ENCODE measurements around the gene PRR30. TPM values are rescaled to one million over a fixed set of nuclear protein-coding genes. Genes with fewer than 3 reads are reported as not detected.

Gene PRR30
- total RNA-seq, 4 donors from 2014 or later = not detected

GRCh38 chr2:27088634-27089033 is 50.6 kb downstream of the PRR30 start:
- intact Hi-C loops (cut with DNase I) = loop anchor here (5.0 kb wide), 1 partner anchor 126 kb away; no protein-coding TSS in a partner anchor
- WGBS, 2 donors = 79 to 85% methylated on average over 4 to 6 of the region's 6 CpGs
- DNase-seq = no peak
- Histone ChIP-seq H3K27me3 (no peaks in the 10 kb centered on the region), H3K4me1 (peaks cover 12 to 36% (median 15%) of the 10 kb centered on the region in 3 donors), H3K9me3 (no peaks in the 10 kb centered on the region), H3K4me3 (no peak overlapping the region), H3K27ac (no peak overlapping the region), H3K36me3 (no peaks in the 10 kb centered on the region)
- TF ChIP-seq POLR2A (IDR thresholded peaks at IDR 0.05) = no peak

GRCh38 chr2:27087823-27088410 is 51.3 kb downstream of the PRR30 start:
- TF ChIP-seq POLR2A (IDR thresholded peaks at IDR 0.05) (no peak), CTCF (IDR thresholded peaks at IDR 0.05) (no peak)
- no peak overlapping the region for H3K4me3 ChIP-seq
- intact Hi-C loops (cut with DNase I) = loop anchor here (5.0 kb wide), 1 partner anchor 126 kb away; no protein-coding TSS in a partner anchor
- no peak overlapping the region for H3K27ac ChIP-seq
- no peaks in the 10 kb centered on the region for H3K9me3 ChIP-seq
- 75 to 91% methylated on average over 3 to 5 of the region's 5 CpGs for WGBS, 2 donors
- H3K36me3 ChIP-seq = no peaks in the 10 kb centered on the region
- peaks cover 12 to 43% (median 15%) of the 10 kb centered on the region in 3 donors for H3K4me1 ChIP-seq
- no peak for DNase-seq
- H3K27me3 ChIP-seq = no peaks in the 10 kb centered on the region

Other genes starting within 250 kb of the PRR30 start
- gene MAPRE3, start 168.8 kb downstream of the PRR30 start, total RNA-seq = 1 to 10 TPM; 4.4 to 7.6 (median 5.2) TPM
- gene TMEM214, start 106.4 kb downstream of the PRR30 start, total RNA-seq = 10 to 100 TPM; 15.7 to 34.5 (median 32.1) TPM
- 10 to 100 TPM in 2 of 4 donors, 1 to 10 TPM in 2; 4.7 to 12.4 (median 9.6) TPM for gene AGBL5, start 87.7 kb downstream of the PRR30 start, total RNA-seq
- gene OST4, start 67.8 kb downstream of the PRR30 start, total RNA-seq = 100 to 1,000 TPM; 149 to 242 (median 193) TPM
- gene EMILIN1, start 60.8 kb downstream of the PRR30 start, total RNA-seq = 10 to 100 TPM in 2 of 4 donors, 1 to 10 TPM in 2; 6.2 to 27.8 (median 9.9) TPM
- 1 to 10 TPM; 1.3 to 1.9 (median 1.4) TPM for gene KHK, start 52.6 kb downstream of the PRR30 start, total RNA-seq
- gene CGREF1, start 20.3 kb downstream of the PRR30 start, total RNA-seq = 1 to 10 TPM; 2.6 to 6.1 (median 3.9) TPM
- not detected for gene ABHD1, start 15.6 kb downstream of the PRR30 start, total RNA-seq
- gene PREB, start 4.8 kb downstream of the PRR30 start, total RNA-seq = 10 to 100 TPM; 45.5 to 77.9 (median 53.9) TPM
- gene TCF23, start 9.6 kb upstream of the PRR30 start, total RNA-seq = not detected
- gene ATRAID, start 72.6 kb upstream of the PRR30 start, total RNA-seq = 100 to 1,000 TPM in 2 of 4 donors, 10 to 100 TPM in 2; 57.1 to 124 (median 91.0) TPM
- 10 to 100 TPM; 13.5 to 38.6 (median 23.2) TPM for gene SLC5A6, start 72.9 kb upstream of the PRR30 start, total RNA-seq
- 10 to 100 TPM; 17.6 to 34.5 (median 22.0) TPM for gene CAD, start 78.0 kb upstream of the PRR30 start, total RNA-seq
- under 1 TPM in 2 of 4 donors, not detected in 2; 0.18 to 0.19 TPM for gene SLC30A3, start 123.6 kb upstream of the PRR30 start, total RNA-seq
- under 1 TPM in 1 of 4 donors, not detected in 3; 0.38 TPM for gene DNAJC5G, start 136.0 kb upstream of the PRR30 start, total RNA-seq
- not detected for gene TRIM54, start 143.0 kb upstream of the PRR30 start, total RNA-seq
- 1 to 10 TPM in 1 of 4 donors, not detected in 3; 1.1 TPM for gene UCN, start 169.0 kb upstream of the PRR30 start, total RNA-seq
- 10 to 100 TPM; 39.3 to 66.1 (median 48.1) TPM for gene MPV17, start 183.7 kb upstream of the PRR30 start, total RNA-seq
- 10 to 100 TPM; 37.2 to 59.7 (median 52.3) TPM for gene GTF3C2, start 217.4 kb upstream of the PRR30 start, total RNA-seq
- gene EIF2B4, start 230.9 kb upstream of the PRR30 start, total RNA-seq = 10 to 100 TPM; 30.4 to 44.3 (median 38.3) TPM
- gene SNX17, start 231.2 kb upstream of the PRR30 start, total RNA-seq = 100 to 1,000 TPM in 1 of 4 donors, 10 to 100 TPM in 3; 53.5 to 106 (median 75.8) TPM
- 10 to 100 TPM in 3 of 4 donors, 1 to 10 TPM in 1; 6.4 to 15.6 (median 12.8) TPM for gene ZNF513, start 241.3 kb upstream of the PRR30 start, total RNA-seq